Spleen (tissue), 7 donors: Measurements from ENCODE around the gene PCED1B.

Experiments used
- CTCF ChIP-seq, 11 experiments: fragments of 200-600 bp in 7 of 11; fragments of 450-650 bp in 4 of 11; sonication (generic) in 4 of 11; IDR thresholded peaks in 8 of 11; conservative IDR thresholded peaks in 3 of 11; 1 replicate in 7 of 11; 2 replicates in 4 of 11; pipeline versions ENCODE4 v1.4.0 to v1.8.0; 2016 to 2021; ENCODE audit warnings: antibody characterized with exemption in 11 of 11, inconsistent platforms in 4 of 11, mild to moderate bottlenecking in 1 of 11
- POLR2A ChIP-seq, 3 donors: fragments of 450-650 bp; IDR thresholded peaks; one replicate each; pipeline ENCODE4 v1.5.1; 2017; ENCODE audit warnings: antibody characterized with exemption in 3 of 3, mild to moderate bottlenecking in 1 of 3
- donor health status: DM: no; HTN: no; CAD: no; lungs with moderate emphysema.
- donor health status: DM: no; HTN: no; CAD: no.
- donor health status: DM: no; HTN: no; CAD: no.

DNA sequence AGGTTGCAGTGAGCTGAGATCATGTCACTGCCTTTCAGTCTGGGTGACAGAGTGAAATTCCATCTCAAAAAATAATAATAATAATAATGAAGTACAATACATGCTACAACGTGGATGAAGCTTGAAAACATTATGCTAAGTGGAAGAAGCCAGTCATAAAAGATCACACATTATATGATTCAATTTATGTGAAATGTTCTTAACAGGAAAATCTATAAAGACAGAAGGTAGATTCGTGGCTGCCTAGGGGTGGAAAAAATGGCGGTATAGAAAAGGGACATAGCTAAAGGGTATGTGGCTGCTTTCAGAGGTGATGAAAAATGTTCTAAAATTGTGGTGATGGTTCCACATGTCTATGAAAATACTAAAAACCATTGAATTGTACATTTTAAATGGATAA is 41.3 kb downstream of the PCED1B start:
- TF ChIP-seq CTCF (IDR thresholded peaks at IDR 0.05 in 8 of 11, conservative IDR thresholded peaks at IDR 0.05 in 3 of 11) (no peak), POLR2A (IDR thresholded peaks at IDR 0.05) (no peak)
